ENCODE measurements around the gene SWSAP1. TPM values are rescaled to one million over a fixed set of nuclear protein-coding genes. Genes with fewer than 3 reads are reported as not detected.

The SWSAP1 gene
- total and polyA plus RNA-seq, 2 of the 4 experiments (the other 2 are of a cell fraction): 0.36 to 1.6 TPM

DNA sequence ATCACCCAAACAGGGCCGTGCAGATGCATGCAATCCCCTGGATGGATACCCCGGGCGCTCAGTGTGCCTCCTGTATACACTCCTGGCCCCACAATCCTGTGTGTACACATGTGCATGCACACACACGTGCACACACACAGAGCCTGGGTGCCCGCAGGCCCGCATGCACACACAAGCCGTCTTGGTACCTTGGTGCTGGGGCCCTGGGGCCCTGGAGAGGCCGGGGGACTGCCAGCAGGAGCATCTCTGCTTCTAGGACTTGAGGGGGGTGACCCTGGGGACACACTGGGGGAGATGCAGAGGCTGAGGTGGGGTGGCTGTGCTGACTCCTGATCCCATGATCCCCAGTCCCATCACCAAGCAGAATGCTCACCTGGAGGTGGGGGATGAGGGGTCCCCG is 25.2 kb downstream of the SWSAP1 start:
- dilution Hi-C loops (cut with HindIII; ENCODE audit: low sequenced_read_pairs, unreplicated experiment): no loop called here
- Histone ChIP-seq H2BK20ac (ENCODE audit: low read depth, low read length) (no peak overlapping the region), H4K8ac (ENCODE audit: low read depth in 2 of 2, low read length in 2 of 2) (no peak overlapping the region), H3K23ac (ENCODE audit: low read depth, low read length) (no peak overlapping the region), H2BK5ac (ENCODE audit: low read depth, low read length, poor library complexity, severe bottlenecking) (no peak overlapping the region), H3K27me3 (ENCODE audit: control insufficient read depth, insufficient read depth, low read length) (no peaks in the 10 kb centered on the region), H3K79me1 (ENCODE audit: low read depth in 1 of 2, low read length in 2 of 2) (no peaks in the 10 kb centered on the region), H2AFZ (replicated peaks; ENCODE audit: low read length, poor library complexity) (no peak overlapping the region), H3K18ac (ENCODE audit: low read depth, low read length) (no peak overlapping the region), H2AK9ac (replicated peaks; ENCODE audit: low read depth, low read length, poor library complexity) (no peak overlapping the region), H3K9me1 (ENCODE audit: insufficient read depth, low read length) (peaks cover 3% of the 10 kb centered on the region; the same call in 1 of the 2 replicates), H3K36me3 (ENCODE audit: control insufficient read depth, insufficient read depth, low read length) (no peaks in the 10 kb centered on the region), H3K56ac (ENCODE audit: extremely low read depth, insufficient read depth, low read length) (no peak overlapping the region), H3K27ac (ENCODE audit: insufficient read depth, low read length) (no peak overlapping the region), H3K4me1 (ENCODE audit: control insufficient read depth, insufficient read depth, low read length) (no peaks in the 10 kb centered on the region), H3K4me3 (ENCODE audit: insufficient read depth, low read depth, low read length) (no peak overlapping the region), H3K9ac (ENCODE audit: low read depth, low read length) (no peak overlapping the region), H3K4me2 (ENCODE audit: low read depth, low read length) (no peak overlapping the region), H3K4ac (ENCODE audit: low read depth, low read length) (no peak overlapping the region), H4K91ac (ENCODE audit: insufficient read depth, low read depth, low read length) (no peak overlapping the region), H2AK5ac (ENCODE audit: low read depth, low read length) (no peak overlapping the region), H3K14ac (replicated peaks; ENCODE audit: low read depth, low read length) (no peak overlapping the region), H2BK120ac (ENCODE audit: low read depth, low read length) (no peak overlapping the region), H2BK15ac (ENCODE audit: low read depth, low read length) (no peak overlapping the region), H3K9me3 (ENCODE audit: control insufficient read depth, insufficient read depth, low read length) (no peaks in the 10 kb centered on the region), H4K20me1 (ENCODE audit: insufficient read depth, low read length) (no peaks in the 10 kb centered on the region), H4K5ac (ENCODE audit: low read depth, low read length) (no peak overlapping the region)
- 85% methylated on average over 5 of the region's 9 CpGs; no CpG with 5 or more reads in 1 of the 2 experiments for WGBS, 2 experiments (ENCODE audit: extremely low coverage in 2 of 2, insufficient read length in 1 of 2)
- TF ChIP-seq NFE2L2 (IDR thresholded peaks at IDR 0.05; ENCODE audit: low read depth, low read length) (no peak), MXI1 (IDR thresholded peaks at IDR 0.05; ENCODE audit: borderline replicate concordance, low read depth, low read length) (no peak), RCOR1 (IDR thresholded peaks at IDR 0.05; ENCODE audit: insufficient replicate concordance, low read length) (no peak), SMC3 (IDR thresholded peaks at IDR 0.05; ENCODE audit: low read depth, low read length) (no peak), BHLHE40 (IDR thresholded peaks at IDR 0.05; ENCODE audit: low read depth, low read length) (no peak), MAZ (IDR thresholded peaks at IDR 0.05; ENCODE audit: borderline replicate concordance, low read depth, low read length) (no peak)
- intact Hi-C loops (cut with micrococcal nuclease): no loop called here
- POLR2A ChIA-PET (ENCODE audit: unreplicated experiment): no interaction called here
- in situ Hi-C loops (cut with MboI; ENCODE audit: low sequenced_read_pairs): no loop called here
- no peak for ATAC-seq (ENCODE audit: low read depth)
- DNase-seq: no peak
- CTCF ChIA-PET: no interaction called here
- BruUV-seq (replicated peaks): no TSS peak

All from IMR-90 (cell line).